Calu3 (cell line): ENCODE measurements around the gene EPHB2. TPM values are rescaled to one million over a fixed set of nuclear protein-coding genes. Genes with fewer than 3 reads are reported as not detected.

Experiments used
- BruUV-seq: library from RNA; stranded (reverse); fragments of 400-500 nt; replicated peaks from 2 replicates; lab custom pipeline; 2021; lab: Mats Ljungman, UMichigan
- CTCF ChIA-PET: fragments of 300-600 bp; sonication (Branson Sonifier 250); formaldehyde crosslinking; loops from one replicate; lab custom pipeline; 2022; ENCODE audit warnings: antibody characterized with exemption; lab: Charles Lee
- DNase-seq: peaks from one replicate; pipeline ENCODE4 v3.0.0; 2022
- H3K27ac Mint-ChIP-seq: one replicate; pipeline ENCODE4 v1.8.0; 2022; ENCODE audit warnings: mixed read lengths; ENCODE audit not compliant: unreplicated experiment
- H3K27me3 Mint-ChIP-seq: one replicate; pipeline ENCODE4 v1.8.0; 2022; ENCODE audit warnings: mixed read lengths; ENCODE audit not compliant: unreplicated experiment
- H3K36me3 Mint-ChIP-seq: one replicate; pipeline ENCODE4 v1.8.0; 2022; ENCODE audit warnings: mild to moderate bottlenecking, moderate library complexity, mixed read lengths; ENCODE audit not compliant: insufficient read depth, unreplicated experiment
- H3K4me1 Mint-ChIP-seq: one replicate; pipeline ENCODE4 v1.8.0; 2022; ENCODE audit warnings: mild to moderate bottlenecking, low read depth, mixed read lengths; ENCODE audit not compliant: unreplicated experiment
- H3K4me3 Mint-ChIP-seq: one replicate; pipeline ENCODE4 v1.8.0; 2022; ENCODE audit warnings: mild to moderate bottlenecking, low read depth, moderate library complexity, mixed read lengths; ENCODE audit not compliant: unreplicated experiment
- H3K9me3 Mint-ChIP-seq: one replicate; pipeline ENCODE4 v1.8.0; 2022; ENCODE audit warnings: low read depth, mixed read lengths; ENCODE audit not compliant: unreplicated experiment
- CTCF ChIP-seq: fragments of 200-600 bp; IDR thresholded peaks from one replicate; pipeline ENCODE4 v1.8.0; 2022; ENCODE audit warnings: antibody characterized with exemption; ENCODE audit not compliant: unreplicated experiment
- intact Hi-C: fragments of 100-400 bp; cut with micrococcal nuclease; formaldehyde crosslinking; loops from one replicate; pipeline ENCODE4 v1.10.0; 2022; ENCODE audit not compliant: unreplicated experiment
- total RNA-seq: library from RNA; stranded (reverse); gene quantifications from 2 replicates; pipeline ENCODE4 v1.2.3, GENCODE V29; 2022

The EPHB2 gene
- total RNA-seq, 1 experiment from 2014 or later = 19.3 TPM

- DNase-seq = no peak
- no peak overlapping the region for H3K27ac Mint-ChIP-seq
- H3K4me3 Mint-ChIP-seq = no peak overlapping the region
- no peaks in the 10 kb centered on the region for H3K27me3 Mint-ChIP-seq
- TF ChIP-seq CTCF = no peak
- intact Hi-C loops = no loop called here
- H3K9me3 Mint-ChIP-seq = no peaks in the 10 kb centered on the region
- CTCF ChIA-PET = no interaction called here
- no peaks in the 10 kb centered on the region for H3K36me3 Mint-ChIP-seq
- no TSS peak for BruUV-seq
- H3K4me1 Mint-ChIP-seq = peaks cover 17% of the 10 kb centered on the region
These were observed 29.2 kb downstream of the EPHB2 start for GRCh38 chr1:22739648-22740385.

- H3K9me3 Mint-ChIP-seq = no peaks in the 10 kb centered on the region
- CTCF ChIA-PET = interaction anchor here (0.6 kb wide), 1 partner anchor 369 kb away, joined by 5 read pairs; no protein-coding TSS in a partner anchor
- intact Hi-C loops = no loop called here
- no peak overlapping the region for H3K27ac Mint-ChIP-seq
- DNase-seq = no peak
- H3K27me3 Mint-ChIP-seq = no peaks in the 10 kb centered on the region
- H3K36me3 Mint-ChIP-seq = peaks cover 3% of the 10 kb centered on the region
- no peak overlapping the region for H3K4me3 Mint-ChIP-seq
- BruUV-seq = no TSS peak
- no peak for TF ChIP-seq CTCF
- peaks cover 15% of the 10 kb centered on the region for H3K4me1 Mint-ChIP-seq
These were observed 30.5 kb downstream of the EPHB2 start for GRCh38 chr1:22741118-22741517.

- H3K27me3 Mint-ChIP-seq = no peaks in the 10 kb centered on the region
- no peaks in the 10 kb centered on the region for H3K9me3 Mint-ChIP-seq
- peak; percentile 23 for DNase-seq
- intact Hi-C loops = no loop called here
- no peak for TF ChIP-seq CTCF
- peaks cover 6% of the 10 kb centered on the region for H3K36me3 Mint-ChIP-seq
- CTCF ChIA-PET = interaction anchor here (1.0 to 1.1 kb wide), 2 partner anchors 19 to 41 kb away, joined by 4 to 7 read pairs; no protein-coding TSS in a partner anchor
- H3K27ac Mint-ChIP-seq = peak overlapping the region; percentile 64
- peaks cover 24% of the 10 kb centered on the region for H3K4me1 Mint-ChIP-seq
- BruUV-seq = no TSS peak
- H3K4me3 Mint-ChIP-seq = peak overlapping the region; percentile 6
These were observed 35.3 kb downstream of the EPHB2 start for GRCh38 chr1:22745669-22746585.

- TF ChIP-seq CTCF = no peak
- H3K4me1 Mint-ChIP-seq = peaks cover 29% of the 10 kb centered on the region
- H3K27ac Mint-ChIP-seq = no peak overlapping the region
- BruUV-seq = no TSS peak
- peak; percentile 63 for DNase-seq
- no peak overlapping the region for H3K4me3 Mint-ChIP-seq
- no peaks in the 10 kb centered on the region for H3K9me3 Mint-ChIP-seq
- intact Hi-C loops = no loop called here
- peaks cover 6% of the 10 kb centered on the region for H3K36me3 Mint-ChIP-seq
- H3K27me3 Mint-ChIP-seq = no peaks in the 10 kb centered on the region
- CTCF ChIA-PET = interaction anchor here (0.7 to 1.3 kb wide), 4 partner anchors 39 to 115 kb away, joined by 3 to 4 read pairs (median 4); no protein-coding TSS in a partner anchor
These were observed 36.5 kb downstream of the EPHB2 start for GRCh38 chr1:22747021-22747734.
